ENCODE results near the gene SCIN.

SCIN gene

DNA sequence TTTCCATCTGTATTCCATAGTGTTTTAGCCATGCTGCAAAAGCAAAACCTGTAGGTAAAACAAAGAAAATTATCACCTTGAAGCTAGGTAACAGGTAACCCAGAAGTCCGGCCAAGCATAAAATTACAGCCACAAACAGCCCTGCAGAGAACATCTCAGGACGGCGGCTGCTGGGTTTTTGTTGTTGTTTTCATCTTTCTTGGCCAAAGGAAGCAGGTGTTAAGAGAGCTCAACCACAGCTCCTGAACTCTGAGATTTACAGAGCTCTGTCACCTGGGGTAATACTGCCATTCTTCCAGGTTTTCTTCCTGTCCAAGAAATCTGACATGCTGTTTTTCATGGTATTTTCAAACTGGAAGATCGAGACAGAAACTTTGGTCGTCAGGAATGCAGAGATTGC lies 847 bp upstream of the SCIN start:
- DNase-seq: no peak

DNA sequence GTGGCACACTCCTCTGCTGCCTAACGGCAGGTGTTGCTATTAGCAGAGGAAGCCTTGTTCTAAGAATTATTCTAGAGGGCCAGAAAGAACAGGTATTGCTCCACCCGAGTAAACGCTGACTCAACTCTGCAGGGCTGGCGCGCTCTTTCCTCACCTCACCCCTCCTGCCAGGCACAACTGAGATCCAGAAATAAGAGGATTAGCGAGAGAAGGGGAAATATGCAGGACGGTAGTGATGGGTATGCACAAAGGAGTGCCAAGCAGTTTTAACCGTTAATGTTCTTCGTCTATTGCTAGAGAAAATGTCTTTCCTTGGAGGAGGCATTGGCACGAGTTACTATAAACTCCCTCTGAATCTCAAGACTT lies 369 bp upstream of the SCIN start:
- no peak for DNase-seq

GRCh38 chr7:12571691-12572090 lies 1.2 kb downstream of the SCIN start:
- DNase-seq: no peak

DNA sequence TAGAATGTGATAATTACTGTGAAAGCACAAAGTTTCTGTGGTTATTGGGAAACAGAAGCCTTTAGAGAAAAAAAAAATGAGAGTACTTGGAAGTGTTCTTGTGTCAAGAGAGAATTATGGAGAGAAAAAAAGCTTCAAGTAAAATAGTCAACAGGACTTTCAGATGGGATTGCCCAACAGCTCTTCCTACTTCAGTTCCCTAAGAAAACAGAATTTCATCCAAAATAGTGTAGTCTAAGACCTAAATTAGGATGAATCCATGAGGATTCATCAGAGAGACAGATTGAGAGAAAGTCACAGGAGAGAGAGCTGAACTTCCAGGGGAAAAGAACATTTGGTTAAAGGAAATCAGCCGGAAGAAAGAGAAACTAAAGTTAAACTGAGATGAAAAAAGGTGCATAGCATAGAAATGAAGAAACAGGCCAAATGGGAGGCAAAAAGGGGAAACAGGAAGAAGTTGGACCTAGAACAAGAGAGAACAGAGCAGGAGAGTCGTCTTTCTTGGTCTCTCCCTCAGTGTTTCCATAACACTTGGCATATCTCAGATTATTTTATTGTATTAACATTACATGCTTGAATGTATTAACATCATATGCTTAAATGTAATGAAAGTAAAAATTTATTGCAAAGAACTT lies 2.5 kb downstream of the SCIN start:
- DNase-seq: no peak

DNA sequence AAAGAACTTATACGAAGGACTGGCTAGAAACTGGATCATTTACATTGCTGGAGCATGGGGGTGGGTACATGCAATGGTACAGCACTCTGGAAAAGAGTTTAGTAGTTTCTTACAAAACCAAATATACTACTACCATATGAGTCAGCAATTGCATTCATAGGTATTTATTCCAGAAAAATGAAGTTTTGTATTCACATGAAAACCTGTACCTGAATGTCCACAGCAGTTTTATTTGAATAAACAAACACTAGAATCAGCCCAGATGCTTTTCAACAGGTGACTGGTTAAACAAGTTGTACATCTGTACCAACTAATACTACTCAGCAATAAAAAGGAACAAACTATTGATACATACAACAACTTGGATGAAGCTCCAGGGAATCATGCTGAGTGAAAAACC lies 3.4 kb downstream of the SCIN start:
- DNase-seq: no peak

- DNase-seq: no peak
Measured at GRCh38 chr7:12578930-12579640, 8.6 kb downstream of the SCIN start.

- DNase-seq: no peak
Measured at GRCh38 chr7:12581897-12582296, 11.4 kb downstream of the SCIN start.

DNA sequence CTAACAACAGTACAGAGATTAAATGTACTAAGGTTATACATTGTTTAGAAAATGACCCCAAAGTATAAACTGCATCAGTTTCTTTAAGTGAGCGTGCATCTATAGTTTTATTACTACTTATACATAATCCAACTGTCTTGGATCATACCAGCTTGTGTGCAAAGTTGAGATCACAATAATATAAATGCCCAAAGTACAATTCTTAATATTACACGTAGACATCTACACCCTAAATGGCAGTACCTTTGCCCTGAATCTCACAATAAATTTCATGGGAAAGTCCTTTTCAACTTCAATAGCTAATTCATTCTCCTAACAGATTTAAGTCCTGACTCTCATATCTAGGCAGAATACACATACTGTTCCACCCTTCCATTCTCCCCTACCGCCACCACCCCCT lies 11.8 kb downstream of the SCIN start:
- DNase-seq: no peak

DNA sequence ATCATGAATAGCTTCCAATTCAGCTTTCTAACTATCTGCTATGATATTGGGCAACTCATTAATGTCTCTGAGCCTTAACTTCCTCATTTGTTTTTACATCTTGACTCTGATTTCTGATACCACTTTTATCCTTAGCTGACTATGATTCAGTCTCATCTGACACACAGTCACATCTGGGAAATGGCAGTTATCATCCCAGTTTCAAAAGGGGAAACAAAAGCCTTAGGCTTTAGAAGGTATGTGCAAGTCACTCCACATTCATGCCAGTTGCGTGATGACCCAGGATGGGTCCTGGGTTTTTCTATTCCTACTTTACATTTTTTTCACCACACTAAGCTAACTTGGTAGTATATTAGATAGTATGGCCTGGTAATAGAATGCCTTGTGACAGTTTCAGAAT lies 12.7 kb downstream of the SCIN start:
- DNase-seq: no peak

GRCh38 chr7:12583922-12584321 lies 13.4 kb downstream of the SCIN start:
- DNase-seq: no peak

DNA sequence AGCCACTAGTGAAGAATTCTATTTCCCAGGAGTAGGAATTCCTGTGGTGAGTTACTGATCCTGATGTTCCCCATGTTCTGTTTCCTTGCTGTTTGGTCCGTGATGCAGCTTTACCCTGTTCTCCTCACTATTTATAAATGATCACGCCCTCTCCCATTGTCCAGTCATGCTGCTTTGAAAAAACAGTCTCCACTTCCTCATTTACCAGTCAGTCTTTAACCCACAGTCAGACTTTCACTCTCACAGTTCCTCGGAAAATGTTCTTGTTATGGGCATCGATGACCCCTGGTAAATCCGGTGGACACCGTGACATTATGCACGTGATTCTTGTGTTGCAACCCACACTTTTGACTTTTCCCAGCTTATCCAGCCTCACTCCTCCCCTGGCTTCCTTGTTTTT lies 14.4 kb downstream of the SCIN start:
- DNase-seq: no peak

- no peak for DNase-seq
Measured at GRCh38 chr7:12586271-12586670, 15.8 kb downstream of the SCIN start.

DNA sequence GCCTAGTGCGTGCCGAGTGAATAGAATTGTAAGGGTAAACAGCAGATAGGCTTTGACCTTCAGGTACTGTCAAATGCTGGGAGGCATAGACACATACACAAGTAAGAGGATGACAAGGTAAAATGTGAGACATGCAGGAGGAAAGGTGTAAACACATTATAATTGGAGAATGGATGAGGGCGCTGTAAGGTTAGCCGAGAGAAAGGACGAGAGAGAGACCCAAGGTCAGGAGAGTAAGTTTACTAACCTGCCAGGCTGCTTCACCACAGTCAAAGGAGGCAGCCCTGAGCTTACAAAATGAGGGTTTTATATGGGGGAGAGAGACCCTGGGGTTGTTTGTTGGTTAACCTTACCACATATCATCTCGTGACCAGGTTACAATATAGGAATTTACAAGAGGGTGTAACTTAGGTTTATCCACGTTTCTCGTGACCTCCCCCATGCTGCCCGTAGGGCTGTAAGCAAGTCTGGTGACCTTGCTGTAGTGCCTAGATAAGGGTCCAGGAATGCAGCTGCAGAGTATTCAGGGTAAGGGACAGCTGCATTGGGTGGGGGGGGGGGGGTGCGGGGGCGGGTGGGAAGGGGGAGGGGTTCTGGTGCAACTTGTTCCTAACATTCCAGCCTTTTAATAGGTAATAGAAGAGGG lies 17.9 kb downstream of the SCIN start:
- no peak for DNase-seq

GRCh38 chr7:12590559-12590958 lies 20.0 kb downstream of the SCIN start:
- no peak for DNase-seq

DNA sequence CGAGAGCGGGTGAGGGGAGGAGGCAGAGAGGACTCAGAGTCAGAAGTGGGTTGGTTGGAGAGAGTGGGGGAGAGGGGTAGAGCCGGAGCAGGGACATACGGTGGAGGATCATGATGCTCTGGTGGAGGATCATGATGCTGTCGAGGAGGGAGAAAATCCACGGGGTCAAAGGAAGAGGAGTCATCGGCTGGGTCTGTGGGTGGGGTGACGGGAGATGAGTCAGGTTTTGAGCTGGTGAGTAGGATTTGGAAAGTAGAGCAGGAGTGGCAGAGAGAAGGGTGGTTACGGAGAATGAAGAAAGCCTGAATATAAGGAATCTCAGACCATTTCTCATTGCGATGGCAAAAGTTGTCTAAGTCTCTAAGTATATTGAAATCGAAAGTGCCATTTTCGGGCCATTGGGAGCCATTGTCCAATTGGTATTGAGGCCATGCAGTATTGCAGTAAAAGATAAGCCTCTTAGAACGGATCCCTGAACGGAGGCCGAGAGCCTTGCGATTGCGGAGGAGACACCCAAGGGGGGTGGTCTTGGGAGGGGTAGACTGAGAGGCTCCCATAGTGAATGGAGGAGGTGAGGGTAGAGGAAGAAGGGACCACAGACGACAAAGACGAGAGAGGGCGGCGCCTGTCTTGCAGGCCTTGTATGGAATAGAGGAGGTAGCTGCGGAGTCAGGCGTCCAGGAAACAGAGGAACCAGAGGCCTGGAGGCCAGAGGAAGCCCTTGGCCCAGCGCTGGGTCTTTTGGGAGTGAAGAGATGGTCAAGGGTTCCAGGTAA lies 23.8 kb downstream of the SCIN start:
- no peak for DNase-seq

- DNase-seq: no peak
Measured at GRCh38 chr7:12595148-12595547, 24.6 kb downstream of the SCIN start.

- DNase-seq: no peak
Measured at GRCh38 chr7:12596225-12596790, 25.8 kb downstream of the SCIN start.

- DNase-seq: no peak
Measured at GRCh38 chr7:12601302-12601869, 30.9 kb downstream of the SCIN start.

DNA sequence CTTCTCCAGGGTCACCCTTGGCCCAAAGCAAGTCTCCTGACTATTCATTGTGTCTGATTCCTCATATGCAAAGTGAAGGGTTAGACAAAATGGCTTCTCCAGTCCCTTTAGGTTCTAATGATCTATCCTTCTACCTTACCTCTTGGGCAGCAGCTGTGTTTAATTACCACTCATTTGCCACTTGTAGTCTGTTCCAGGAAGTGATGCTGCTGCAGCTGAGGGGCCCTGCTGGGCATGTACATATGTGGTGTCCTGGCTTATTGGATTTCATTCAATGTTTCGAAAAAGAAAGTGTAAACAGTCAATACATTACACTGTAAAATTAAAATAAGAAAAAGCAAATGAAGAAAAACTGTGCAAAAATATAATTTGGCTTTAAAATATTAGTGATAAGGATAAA lies 36.6 kb downstream of the SCIN start:
- DNase-seq: no peak

- no peak for DNase-seq
Measured at GRCh38 chr7:12609561-12609960, 39.0 kb downstream of the SCIN start.

- DNase-seq: no peak
Measured at GRCh38 chr7:12610899-12611298, 40.4 kb downstream of the SCIN start.

- no peak for DNase-seq
Measured at GRCh38 chr7:12612622-12613021, 42.1 kb downstream of the SCIN start.

- no peak for DNase-seq
Measured at GRCh38 chr7:12619461-12620069, 49.0 kb downstream of the SCIN start.
